ENCODE measurements around the gene CDH23. TPM values are rescaled to one million over a fixed set of nuclear protein-coding genes. Genes with fewer than 3 reads are reported as not detected.

Gene CDH23
- total and polyA plus RNA-seq, 9 of the 15 experiments (the other 6 are each of a cell fraction or from before 2014, with no cell fraction given): 0.18 to 1.2 (median 0.47) TPM

DNA sequence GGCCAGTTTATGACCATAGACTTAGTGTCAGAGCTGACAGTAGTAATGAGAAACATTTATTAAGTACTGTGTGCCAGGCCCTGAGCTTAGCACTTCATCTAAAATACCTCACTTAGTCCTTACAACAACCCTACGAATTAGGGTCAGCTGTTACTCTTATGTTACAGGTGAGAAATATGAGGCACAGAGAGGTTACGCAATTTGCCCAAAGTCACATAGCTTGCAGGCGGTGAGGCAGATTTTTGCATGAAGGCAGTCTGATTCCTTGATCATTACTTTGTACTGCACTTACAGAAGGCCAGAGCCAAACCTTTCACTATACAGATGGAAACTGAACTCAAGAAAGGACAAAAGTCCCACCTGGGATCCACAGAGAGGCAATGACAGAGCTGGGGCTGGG lies 10.2 kb downstream of the CDH23 start:
- FAIRE-seq: no peak
- CTCF ChIA-PET (ENCODE audit: low intra/inter-chr PET ratio): no interaction called here

More for the DNA sequence above, 10.2 kb downstream of the CDH23 start:
- H3K27ac ChIP-seq (ENCODE audit: extremely low read depth, low read depth, low read length): no peak overlapping the region
- H3K4me2 ChIP-seq (ENCODE audit: insufficient read depth, low read length): no peak overlapping the region
- intact Hi-C loops (cut with micrococcal nuclease): no loop called here
- no peak overlapping the region for H3K4me3 ChIP-seq
- POLR2A ChIA-PET: interaction anchor here (0.9 to 1.2 kb wide), 2 partner anchors 8 to 9 kb away, joined by 3 read pairs; no protein-coding TSS in a partner anchor
- H3K27me3 ChIP-seq (ENCODE audit: control insufficient read depth in 2 of 2, insufficient read depth in 2 of 2, low read length in 2 of 2): peaks cover 24 to 55% of the 10 kb centered on the region in 2 experiments
- TF ChIP-seq NUFIP1 (IDR thresholded peaks at IDR 0.05; ENCODE audit: partially characterized antibody): no peak
- peak; percentile 29 for TF ChIP-seq ZFP36 (IDR thresholded peaks at IDR 0.05; ENCODE audit: low read depth, low read length, partially characterized antibody)
- TF ChIP-seq, protein P1, sequence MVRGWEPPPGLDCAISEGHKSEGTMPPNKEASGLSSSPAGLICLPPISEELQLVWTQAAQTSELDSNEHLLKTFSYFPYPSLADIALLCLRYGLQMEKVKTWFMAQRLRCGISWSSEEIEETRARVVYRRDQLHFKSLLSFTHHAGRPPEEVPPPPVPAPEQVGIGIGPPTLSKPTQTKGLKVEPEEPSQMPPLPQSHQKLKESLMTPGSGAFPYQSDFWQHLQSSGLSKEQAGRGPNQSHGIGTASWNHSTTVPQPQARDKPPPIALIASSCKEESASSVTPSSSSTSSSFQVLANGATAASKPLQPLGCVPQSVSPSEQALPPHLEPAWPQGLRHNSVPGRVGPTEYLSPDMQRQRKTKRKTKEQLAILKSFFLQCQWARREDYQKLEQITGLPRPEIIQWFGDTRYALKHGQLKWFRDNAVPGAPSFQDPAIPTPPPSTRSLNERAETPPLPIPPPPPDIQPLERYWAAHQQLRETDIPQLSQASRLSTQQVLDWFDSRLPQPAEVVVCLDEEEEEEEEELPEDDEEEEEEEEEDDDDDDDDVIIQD (CRISPR knock-in tag; IDR thresholded peaks at IDR 0.05): no peak
- TF ChIP-seq CEBPG (CRISPR knock-in tag; IDR thresholded peaks at IDR 0.05): no peak
- TF ChIP-seq CEBPG (tag; conservative IDR thresholded peaks at IDR 0.05 in 1 of 2, IDR thresholded peaks at IDR 0.05 in 1 of 2): peak; percentile 71 to 80
- TF ChIP-seq CEBPB (tag; IDR thresholded peaks at IDR 0.05): peak; percentile 82
- no TSS peak for BruUV-seq (replicated peaks)
- in situ Hi-C loops (cut with MboI): no loop called here
- H3K9me3 ChIP-seq (replicated peaks; ENCODE audit: control insufficient read depth, insufficient read depth, low read depth, low read length): no peaks in the 10 kb centered on the region
- WGBS (ENCODE audit: insufficient coverage, low coverage, missing lambda C conversion rate): 10% methylated on average over 3 of the region's 3 CpGs
- no peaks in the 10 kb centered on the region for H3K4me1 ChIP-seq (replicated peaks in 1 of 2; ENCODE audit: control insufficient read depth in 2 of 2, insufficient read depth in 2 of 2, low read length in 2 of 2)
- no peaks in the 10 kb centered on the region for H4K20me1 ChIP-seq (replicated peaks; ENCODE audit: control insufficient read depth, insufficient read depth, low read length)
- DNase-seq (ENCODE audit: extremely low read depth in 1 of 4, low spot score in 3 of 4): no peak
- H3K9ac ChIP-seq (ENCODE audit: insufficient read depth in 1 of 2, low read depth in 2 of 2, low read length in 2 of 2): no peak overlapping the region
- ATAC-seq: no peak
- H3K79me2 ChIP-seq (ENCODE audit: control insufficient read depth, insufficient read depth, low read length): no peaks in the 10 kb centered on the region
- no peaks in the 10 kb centered on the region for H3K9me1 ChIP-seq (ENCODE audit: control insufficient read depth, insufficient read depth, low read length)
- no peak overlapping the region for H2AFZ ChIP-seq (ENCODE audit: low read depth, low read length)
- H3K36me3 ChIP-seq (ENCODE audit: control insufficient read depth, insufficient read depth, low read length): no peaks in the 10 kb centered on the region
